K562 (cell line): Measurements from ENCODE around the gene PPIA.
A peak's percentile ranks its signal among the peaks of the same experiment; 100 is the strongest.

Experiments used
- FOXP1 ChIP-seq: sonication (generic); formaldehyde crosslinking; IDR thresholded peaks from 2 replicates; pipeline ENCODE4 v1.8.0; 2022; ENCODE audit warnings: mild to moderate bottlenecking, missing genetic modification reagents
- IFI16 ChIP-seq: fragments of 250-450 bp; sonication (Bioruptor Pico); IDR thresholded peaks from 2 replicates; pipeline ENCODE4 v2.1.2; 2022; ENCODE audit warnings: mild to moderate bottlenecking, inconsistent platforms
- MEF2D ChIP-seq: conservative IDR thresholded peaks from 2 replicates; pipeline ENCODE4 v1.6.1; 2016; ENCODE audit warnings: low read depth, missing genetic modification characterization, missing compliant biosample characterization
- NCOA4 ChIP-seq: fragments of 450-650 bp; IDR thresholded peaks from 2 replicates; pipeline ENCODE4 v1.6.1; 2018; ENCODE audit warnings: mild to moderate bottlenecking; ENCODE audit not compliant: partially characterized antibody
- POLR2AphosphoS5 ChIP-seq: IDR thresholded peaks from 2 replicates; pipeline ENCODE4 v1.6.1; 2011; ENCODE audit warnings: mild to moderate bottlenecking, low read depth, low read length, moderate library complexity; ENCODE audit not compliant: control insufficient read depth, insufficient read depth
- ZNF408 ChIP-seq: fragments of 250-450 bp; sonication (Bioruptor Pico); IDR thresholded peaks from 2 replicates; pipeline ENCODE4 v1.4.0; 2020; ENCODE audit warnings: low read depth, mild to moderate bottlenecking, moderate library complexity
- ZNF75A ChIP-seq: fragments of 450-650 bp; formaldehyde crosslinking; IDR thresholded peaks from 2 replicates; pipeline ENCODE4 v1.4.0; 2020; ENCODE audit warnings: mild to moderate bottlenecking
- TF ChIP-seq, protein P1 (sequence below): IDR thresholded peaks from 2 replicates; pipeline ENCODE4 v1.6.1; 2011; ENCODE audit warnings: borderline replicate concordance, low read depth, mild to moderate bottlenecking, moderate library complexity, low read length; ENCODE audit not compliant: insufficient read depth, poor library complexity, severe bottlenecking
- TF ChIP-seq, protein P2 (sequence below): fragments of 250-450 bp; sonication (Bioruptor Pico); IDR thresholded peaks from 2 replicates; pipeline ENCODE4 v1.5.0; 2020; ENCODE audit warnings: mild to moderate bottlenecking, borderline replicate concordance

DNA sequence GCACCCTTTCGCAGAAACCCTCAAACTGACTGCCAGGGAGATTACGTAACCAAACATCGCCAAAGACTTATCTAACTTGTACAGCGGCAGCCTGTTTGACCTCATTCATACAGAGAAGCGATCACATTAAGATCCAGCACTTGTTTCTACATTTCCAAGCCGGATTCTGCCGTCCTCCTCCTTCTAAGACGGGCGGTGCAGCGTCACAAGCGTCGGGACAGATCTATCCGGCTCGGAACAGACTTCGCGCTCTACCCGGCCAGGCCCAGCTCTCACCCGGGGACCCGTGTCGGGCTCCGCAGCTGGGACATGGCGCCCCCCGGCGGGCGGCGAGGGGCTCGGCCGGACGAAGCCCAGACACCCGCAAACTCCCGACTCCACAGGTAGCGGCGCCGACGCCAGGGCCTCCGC lies 51.0 kb downstream of the PPIA start:
- TF ChIP-seq, protein P1, sequence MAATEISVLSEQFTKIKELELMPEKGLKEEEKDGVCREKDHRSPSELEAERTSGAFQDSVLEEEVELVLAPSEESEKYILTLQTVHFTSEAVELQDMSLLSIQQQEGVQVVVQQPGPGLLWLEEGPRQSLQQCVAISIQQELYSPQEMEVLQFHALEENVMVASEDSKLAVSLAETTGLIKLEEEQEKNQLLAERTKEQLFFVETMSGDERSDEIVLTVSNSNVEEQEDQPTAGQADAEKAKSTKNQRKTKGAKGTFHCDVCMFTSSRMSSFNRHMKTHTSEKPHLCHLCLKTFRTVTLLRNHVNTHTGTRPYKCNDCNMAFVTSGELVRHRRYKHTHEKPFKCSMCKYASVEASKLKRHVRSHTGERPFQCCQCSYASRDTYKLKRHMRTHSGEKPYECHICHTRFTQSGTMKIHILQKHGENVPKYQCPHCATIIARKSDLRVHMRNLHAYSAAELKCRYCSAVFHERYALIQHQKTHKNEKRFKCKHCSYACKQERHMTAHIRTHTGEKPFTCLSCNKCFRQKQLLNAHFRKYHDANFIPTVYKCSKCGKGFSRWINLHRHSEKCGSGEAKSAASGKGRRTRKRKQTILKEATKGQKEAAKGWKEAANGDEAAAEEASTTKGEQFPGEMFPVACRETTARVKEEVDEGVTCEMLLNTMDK: peak; percentile 97
- TF ChIP-seq ZNF75A (CRISPR knock-in tag) (no peak), MEF2D (tag) (no peak), NCOA4 (no peak), IFI16 (CRISPR knock-in tag) (no peak), FOXP1 (CRISPR knock-in tag) (0 out of 2 replicates have a peak, but pooled peaks have one; percentile 68), POLR2AphosphoS5 (peak; percentile 87), ZNF408 (CRISPR knock-in tag) (no peak)
- TF ChIP-seq, protein P2, sequence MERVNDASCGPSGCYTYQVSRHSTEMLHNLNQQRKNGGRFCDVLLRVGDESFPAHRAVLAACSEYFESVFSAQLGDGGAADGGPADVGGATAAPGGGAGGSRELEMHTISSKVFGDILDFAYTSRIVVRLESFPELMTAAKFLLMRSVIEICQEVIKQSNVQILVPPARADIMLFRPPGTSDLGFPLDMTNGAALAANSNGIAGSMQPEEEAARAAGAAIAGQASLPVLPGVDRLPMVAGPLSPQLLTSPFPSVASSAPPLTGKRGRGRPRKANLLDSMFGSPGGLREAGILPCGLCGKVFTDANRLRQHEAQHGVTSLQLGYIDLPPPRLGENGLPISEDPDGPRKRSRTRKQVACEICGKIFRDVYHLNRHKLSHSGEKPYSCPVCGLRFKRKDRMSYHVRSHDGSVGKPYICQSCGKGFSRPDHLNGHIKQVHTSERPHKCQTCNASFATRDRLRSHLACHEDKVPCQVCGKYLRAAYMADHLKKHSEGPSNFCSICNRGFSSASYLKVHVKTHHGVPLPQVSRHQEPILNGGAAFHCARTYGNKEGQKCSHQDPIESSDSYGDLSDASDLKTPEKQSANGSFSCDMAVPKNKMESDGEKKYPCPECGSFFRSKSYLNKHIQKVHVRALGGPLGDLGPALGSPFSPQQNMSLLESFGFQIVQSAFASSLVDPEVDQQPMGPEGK (CRISPR knock-in tag): no peak
